Measurements from ENCODE around the gene ERP29.
"Not testable (repeated sequence)": the region's sequence is repeated elsewhere in the genome, so short reads cannot be mapped to it uniquely, and the experiment has no call there.

The ERP29 gene

DNA sequence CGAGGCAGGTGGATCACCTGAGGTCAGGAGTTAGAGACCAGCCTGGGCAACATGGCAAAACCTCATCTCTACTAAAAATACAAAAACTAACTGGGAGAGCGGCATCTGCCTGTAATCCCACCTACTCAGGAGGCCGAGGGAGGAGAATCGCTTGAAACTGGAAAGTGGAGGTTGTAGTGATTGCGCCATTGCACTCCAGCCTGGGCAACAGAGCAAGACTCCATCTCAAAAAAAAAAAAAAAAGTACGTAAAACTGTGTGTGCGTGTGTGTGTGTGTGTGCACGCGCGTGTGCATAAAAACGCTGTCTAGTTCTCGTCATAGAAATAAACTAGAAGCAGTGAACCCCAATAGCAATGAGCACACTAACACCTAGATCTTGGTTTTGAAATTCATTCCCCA, 23.4 kb downstream of the ERP29 start:
- not testable (repeated sequence) for DNase-seq (ENCODE audit: low spot score)

DNA sequence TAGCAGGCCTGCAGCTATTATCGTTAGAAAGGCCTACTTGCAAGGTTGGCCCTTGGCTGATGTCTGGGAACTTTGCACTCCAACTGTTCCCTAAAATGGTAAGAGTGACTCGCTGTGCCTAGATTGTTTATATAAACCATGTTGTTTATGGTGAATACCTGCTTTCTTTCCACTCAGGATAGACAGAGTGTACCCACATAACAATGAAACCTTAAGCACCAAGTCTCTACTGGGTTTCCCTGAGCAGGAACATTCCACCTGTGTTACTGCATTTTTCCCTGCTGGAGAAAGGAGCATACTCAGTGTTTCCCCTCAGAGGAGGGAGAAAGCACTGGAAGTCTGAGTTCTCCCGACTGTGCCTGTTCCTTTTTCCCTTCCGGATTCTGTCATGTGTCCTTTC, 32.8 kb downstream of the ERP29 start:
- DNase-seq (ENCODE audit: low spot score): no peak

DNA sequence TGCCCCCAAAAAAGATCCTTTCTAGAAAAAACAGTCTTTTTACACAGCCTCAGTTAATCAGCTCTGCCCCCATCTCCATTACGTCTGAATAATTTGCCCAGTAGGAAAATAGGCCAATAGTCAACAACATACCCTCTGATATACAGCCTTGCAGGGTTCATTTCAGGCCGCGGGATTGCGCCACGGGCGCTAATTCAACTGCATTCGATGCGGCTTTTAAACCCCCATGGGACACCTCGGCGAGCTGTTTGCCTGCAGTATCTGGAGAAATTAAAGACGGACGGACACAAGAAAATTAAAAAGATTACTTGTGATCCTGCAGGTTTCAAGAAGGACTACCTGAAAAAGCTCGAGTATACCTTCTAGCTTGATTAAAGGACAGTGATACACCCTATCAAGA, 36.1 kb downstream of the ERP29 start:
- no peak for DNase-seq (ENCODE audit: low spot score)

DNA sequence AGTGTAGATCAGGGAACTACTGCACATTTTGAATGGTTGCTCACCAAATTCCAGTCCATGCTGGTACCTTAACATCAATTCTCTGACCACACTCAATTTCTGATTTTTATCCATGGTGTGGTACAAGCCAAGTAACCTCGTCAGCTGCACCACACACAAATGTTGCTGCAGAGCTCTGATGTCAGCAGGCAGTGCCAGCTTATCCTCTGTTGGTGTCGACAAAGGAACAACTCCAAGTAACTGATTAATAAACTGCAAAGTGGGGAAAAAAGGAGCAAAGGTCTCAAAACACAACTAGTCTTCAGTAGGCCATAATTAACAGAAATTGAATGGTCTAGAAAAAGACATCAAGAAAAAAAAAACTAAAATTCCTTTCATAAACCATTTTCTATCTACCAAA, 47.9 kb downstream of the ERP29 start:
- DNase-seq (ENCODE audit: low spot score): no peak

DNA sequence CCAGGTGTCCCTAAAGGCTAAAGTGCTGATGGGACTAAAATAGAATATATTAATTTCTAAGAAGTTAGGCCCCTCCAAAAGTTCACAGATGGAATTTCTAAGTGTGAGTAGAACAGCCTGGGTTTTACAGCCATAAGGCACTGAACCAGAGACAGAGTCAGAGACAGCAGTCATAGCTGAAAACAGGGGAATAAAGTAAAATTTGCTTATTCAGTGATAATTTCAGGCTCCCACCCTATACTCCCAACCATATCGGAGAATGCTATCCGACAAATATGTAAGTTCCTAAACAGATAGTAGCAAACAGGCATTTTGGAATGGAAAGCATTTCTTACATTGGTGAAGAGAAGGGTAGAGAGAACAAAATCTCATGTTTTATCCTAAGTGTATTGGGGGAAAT, 50.0 kb downstream of the ERP29 start:
- no peak for DNase-seq (ENCODE audit: low spot score)

DNA sequence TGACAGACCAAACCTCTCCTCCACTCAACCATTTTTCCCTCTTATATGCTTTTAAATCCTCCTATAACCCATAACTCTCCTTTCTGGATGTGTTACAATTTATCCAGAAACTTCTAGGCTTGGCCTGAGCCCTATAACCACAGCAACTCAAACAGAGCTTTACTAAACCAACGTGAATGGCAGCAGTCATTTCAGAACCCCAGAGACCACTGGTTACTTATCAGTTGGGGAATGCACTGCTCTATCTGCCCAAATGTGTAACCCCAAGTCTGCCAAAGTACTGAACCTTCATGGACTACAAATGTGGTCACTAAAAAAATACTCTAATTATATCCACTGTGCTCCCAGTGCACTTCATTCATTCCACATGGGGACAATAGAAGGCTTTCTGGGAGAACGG, 53.3 kb downstream of the ERP29 start:
- no peak for DNase-seq (ENCODE audit: low spot score)
